PC-3 (cell line): ENCODE results near the gene CDKN1B. TPM values are rescaled to one million over a fixed set of nuclear protein-coding genes. Genes with fewer than 3 reads are reported as not detected.
A peak's percentile ranks its signal among the peaks of the same experiment; 100 is the strongest.

ENCODE experiments used
- ATAC-seq: fragments of 200-7000 bp; cut with Tn5 transposase; 2 replicates; pipeline ENCODE4 v1.9.1; 2020; ENCODE audit warnings: mild to moderate bottlenecking, moderate library complexity
- BruUV-seq: library from RNA; stranded (reverse); fragments of 400-500 nt; replicated peaks from 2 replicates; lab custom pipeline; 2021; lab: Mats Ljungman, UMichigan
- CTCF ChIA-PET: fragments of 300-600 bp; sonication (Branson Sonifier 250); formaldehyde crosslinking; loops from one replicate; lab custom pipeline; 2022; ENCODE audit warnings: antibody characterized with exemption; lab: Charles Lee
- POLR2A ChIA-PET: fragments of 300-600 bp; sonication (Branson Sonifier 250); formaldehyde crosslinking; loops from one replicate; lab custom pipeline; 2022; ENCODE audit warnings: antibody characterized with exemption; ENCODE audit not compliant: unreplicated experiment; lab: Charles Lee
- DNase-seq: peaks from one replicate; pipeline ENCODE4 v3.0.0-alpha.2; 2015
- H2AFZ ChIP-seq: fragments of 300-600 bp; sonication (generic); 2 replicates; pipeline ENCODE4 v1.6.0; 2016; ENCODE audit warnings: antibody characterized with exemption, low read length
- H3F3A ChIP-seq: fragments of 300-600 bp; sonication (generic); one replicate; pipeline ENCODE4 v1.6.0; 2017; ENCODE audit warnings: antibody characterized with exemption, low read length, control low read depth, mild to moderate bottlenecking; ENCODE audit not compliant: unreplicated experiment
- H3K27ac ChIP-seq: fragments of 300-600 bp; sonication (generic); 2 replicates; pipeline ENCODE4 v1.5.1; 2016; ENCODE audit warnings: mild to moderate bottlenecking, low read length
- H3K27me3 ChIP-seq: fragments of 300-600 bp; sonication (generic); 2 replicates; pipeline ENCODE4 v1.6.1; 2016; ENCODE audit warnings: low read length, mixed read lengths
- H3K36me3 ChIP-seq: fragments of 300-600 bp; sonication (generic); 2 replicates; pipeline ENCODE4 v1.6.1; 2016; ENCODE audit warnings: low read depth, mixed run types, low read length, mixed read lengths
- H3K4me1 ChIP-seq: fragments of 300-600 bp; sonication (generic); 2 replicates; pipeline ENCODE4 v1.5.1; 2016; ENCODE audit warnings: low read length; ENCODE audit not compliant: insufficient read depth
- H3K4me2 ChIP-seq: fragments of 300-600 bp; sonication (generic); 2 replicates; pipeline ENCODE4 v1.6.0; 2016; ENCODE audit warnings: low read length
- H3K4me3 ChIP-seq: fragments of 300-600 bp; sonication (generic); 2 replicates; pipeline ENCODE4 v1.5.1; 2016; ENCODE audit warnings: mild to moderate bottlenecking, low read length, mixed read lengths
- H3K79me2 ChIP-seq: fragments of 300-600 bp; sonication (generic); 2 replicates; pipeline ENCODE4 v1.6.1; 2017; ENCODE audit warnings: low read length, mixed read lengths
- H3K9ac ChIP-seq: fragments of 300-600 bp; sonication (generic); 2 replicates; pipeline ENCODE4 v1.6.0; 2016; ENCODE audit warnings: mild to moderate bottlenecking, low read length
- H3K9me2 ChIP-seq: fragments of 300-600 bp; sonication (generic); replicated peaks from 2 replicates; pipeline ENCODE4 v1.6.1; 2016; ENCODE audit warnings: mixed run types, low read length, mixed read lengths
- H3K9me3 ChIP-seq: fragments of 300-600 bp; sonication (generic); 2 replicates; pipeline ENCODE4 v1.6.1; 2016; ENCODE audit warnings: low read length, mixed read lengths
- H4K20me1 ChIP-seq: fragments of 300-600 bp; sonication (generic); 2 replicates; pipeline ENCODE4 v1.6.1; 2016; ENCODE audit warnings: low read length, mixed read lengths
- EZH2 ChIP-seq: fragments of 300-600 bp; sonication (generic); IDR thresholded peaks from one replicate; pipeline ENCODE4 v1.6.1; 2017; ENCODE audit warnings: antibody characterized with exemption, mild to moderate bottlenecking, low read length; ENCODE audit not compliant: unreplicated experiment
- EZH2phosphoT487 ChIP-seq: fragments of 300-600 bp; sonication (generic); IDR thresholded peaks from 2 replicates; pipeline ENCODE4 v1.6.1; 2018; ENCODE audit warnings: mild to moderate bottlenecking, antibody characterized with exemption, low read length, borderline replicate concordance
- intact Hi-C: fragments of 100-400 bp; cut with micrococcal nuclease; formaldehyde crosslinking; loops from 2 replicates; pipeline ENCODE4 v1.9.0; 2023
- total RNA-seq: library from RNA; depleted of rRNA; stranded (reverse); fragments of >200 nt; gene quantifications from 2 replicates; pipeline ENCODE4 v1.2.3, GENCODE V29; 2014
- TF ChIP-seq, protein P1 (sequence below): fragments of 300-600 bp; sonication (generic); conservative IDR thresholded peaks from 2 replicates; pipeline ENCODE4 v1.5.1; 2017; ENCODE audit warnings: antibody characterized with exemption, low read depth, mild to moderate bottlenecking, low read length

CDKN1B gene
- total RNA-seq, 1 experiment from 2014 or later: 29.2 TPM

DNA sequence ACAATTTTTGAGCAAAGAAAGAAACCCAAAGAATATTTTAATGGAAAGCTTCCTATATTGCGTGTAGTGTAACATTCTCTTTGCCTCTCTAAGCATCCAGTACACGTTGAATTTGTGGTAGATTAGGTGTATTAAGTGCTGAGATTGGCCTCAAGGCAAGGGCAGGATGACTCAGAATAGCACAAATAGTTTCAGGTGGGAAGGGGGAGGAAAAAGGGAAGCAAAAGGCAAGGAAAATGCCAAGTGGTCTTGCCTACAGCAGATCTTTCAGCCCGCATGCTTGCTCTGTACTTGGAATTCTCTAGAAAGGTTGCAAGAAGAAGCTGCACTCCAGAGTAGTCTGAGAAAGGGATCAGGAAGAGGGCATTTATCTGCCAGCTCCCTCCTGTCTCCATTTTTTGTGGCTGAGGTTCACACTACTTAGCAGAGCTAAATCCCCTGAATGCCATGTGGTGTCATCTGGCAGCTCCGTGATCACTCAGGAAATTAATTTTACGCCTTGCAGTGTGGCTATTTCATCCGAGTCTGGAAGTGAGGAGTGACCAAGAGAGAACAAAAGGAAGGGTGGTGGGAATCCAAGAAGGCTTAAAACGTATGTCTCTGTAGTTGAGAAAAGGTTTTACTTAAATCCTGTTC is 28.5 kb downstream of the CDKN1B start:
- Histone ChIP-seq H3K4me1 (peaks cover 15% of the 10 kb centered on the region), H3K4me3 (no peak overlapping the region), H3K79me2 (no peaks in the 10 kb centered on the region), H3K4me2 (0 out of 2 replicates have a peak overlapping the region, but pooled peaks have one; percentile 30), H4K20me1 (no peaks in the 10 kb centered on the region), H3K27ac (no peak overlapping the region; the same call in 1 of the 2 replicates), H3K27me3 (no peaks in the 10 kb centered on the region), H3K9me3 (no peaks in the 10 kb centered on the region), H3K36me3 (no peaks in the 10 kb centered on the region), H2AFZ (no peak overlapping the region), H3K9ac (no peak overlapping the region), H3K9me2 (no peaks in the 10 kb centered on the region), H3F3A (no peaks in the 10 kb centered on the region)
- CTCF ChIA-PET: no interaction called here
- ATAC-seq (peak; percentile 43; the same call in 1 of the 2 replicates), DNase-seq (peak; percentile 52)
- intact Hi-C loops: no loop called here
- no TSS peak for BruUV-seq
- TF ChIP-seq EZH2 (no peak), EZH2phosphoT487 (no peak)
- TF ChIP-seq, protein P1, sequence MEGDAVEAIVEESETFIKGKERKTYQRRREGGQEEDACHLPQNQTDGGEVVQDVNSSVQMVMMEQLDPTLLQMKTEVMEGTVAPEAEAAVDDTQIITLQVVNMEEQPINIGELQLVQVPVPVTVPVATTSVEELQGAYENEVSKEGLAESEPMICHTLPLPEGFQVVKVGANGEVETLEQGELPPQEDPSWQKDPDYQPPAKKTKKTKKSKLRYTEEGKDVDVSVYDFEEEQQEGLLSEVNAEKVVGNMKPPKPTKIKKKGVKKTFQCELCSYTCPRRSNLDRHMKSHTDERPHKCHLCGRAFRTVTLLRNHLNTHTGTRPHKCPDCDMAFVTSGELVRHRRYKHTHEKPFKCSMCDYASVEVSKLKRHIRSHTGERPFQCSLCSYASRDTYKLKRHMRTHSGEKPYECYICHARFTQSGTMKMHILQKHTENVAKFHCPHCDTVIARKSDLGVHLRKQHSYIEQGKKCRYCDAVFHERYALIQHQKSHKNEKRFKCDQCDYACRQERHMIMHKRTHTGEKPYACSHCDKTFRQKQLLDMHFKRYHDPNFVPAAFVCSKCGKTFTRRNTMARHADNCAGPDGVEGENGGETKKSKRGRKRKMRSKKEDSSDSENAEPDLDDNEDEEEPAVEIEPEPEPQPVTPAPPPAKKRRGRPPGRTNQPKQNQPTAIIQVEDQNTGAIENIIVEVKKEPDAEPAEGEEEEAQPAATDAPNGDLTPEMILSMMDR: no peak
- POLR2A ChIA-PET: no interaction called here

DNA sequence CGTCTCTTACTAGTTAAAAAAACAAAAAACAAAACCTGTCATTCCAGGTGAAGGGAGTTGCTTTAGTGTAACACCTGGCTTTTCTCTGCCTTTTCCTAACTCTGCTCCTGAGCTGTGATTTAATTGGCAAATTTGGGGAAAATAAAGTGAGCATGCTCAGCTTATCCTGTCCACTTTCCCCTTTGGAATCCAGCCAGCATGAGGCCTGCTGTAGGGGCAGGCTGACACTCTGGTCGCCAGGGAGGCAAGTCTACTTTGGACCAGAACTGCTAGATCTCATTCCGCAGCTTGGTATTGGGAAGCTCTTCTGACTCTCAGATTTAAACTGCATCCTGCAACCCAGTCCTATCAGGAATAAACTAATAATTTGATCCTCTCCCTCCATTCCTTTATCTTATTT is 30.1 kb downstream of the CDKN1B start:
- TF ChIP-seq EZH2phosphoT487: no peak
- TF ChIP-seq EZH2: no peak
- TF ChIP-seq, protein P1: no peak

DNA sequence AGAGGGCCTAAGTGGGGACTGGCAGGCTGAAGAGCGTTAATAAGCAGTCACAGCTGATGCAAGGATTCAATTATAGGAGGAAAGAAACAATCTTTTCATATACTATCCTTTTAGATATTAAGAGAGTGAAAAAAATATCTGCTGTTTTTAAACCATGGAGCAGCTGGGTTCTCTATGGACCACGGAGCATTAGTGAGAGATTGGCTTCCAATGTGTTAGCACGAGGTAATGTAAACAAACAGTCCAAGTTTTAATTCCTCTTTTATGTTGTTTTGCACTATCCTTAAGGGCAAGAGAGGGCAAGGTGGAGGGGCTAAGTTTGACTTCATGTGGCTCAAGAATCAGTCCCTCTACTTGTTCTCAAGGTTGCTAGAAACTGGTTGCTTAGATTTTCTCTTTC is 30.9 kb downstream of the CDKN1B start:
- no peaks in the 10 kb centered on the region for H3K36me3 ChIP-seq
- no peaks in the 10 kb centered on the region for H3F3A ChIP-seq
- no peaks in the 10 kb centered on the region for H3K27me3 ChIP-seq
- no peaks in the 10 kb centered on the region for H3K9me3 ChIP-seq
- peaks cover 15% of the 10 kb centered on the region for H3K4me1 ChIP-seq
- H3K9me2 ChIP-seq: no peaks in the 10 kb centered on the region
- H3K4me2 ChIP-seq: no peak overlapping the region
- POLR2A ChIA-PET: no interaction called here
- H3K4me3 ChIP-seq: no peak overlapping the region
- intact Hi-C loops: no loop called here
- CTCF ChIA-PET: no interaction called here
- H2AFZ ChIP-seq: no peak overlapping the region
- no peaks in the 10 kb centered on the region for H3K79me2 ChIP-seq
- no peak for ATAC-seq
- H3K9ac ChIP-seq: no peak overlapping the region
- H4K20me1 ChIP-seq: no peaks in the 10 kb centered on the region
- no peak for DNase-seq
- BruUV-seq: no TSS peak
- TF ChIP-seq EZH2phosphoT487: no peak
- TF ChIP-seq EZH2: no peak
- TF ChIP-seq, protein P1: no peak
- no peak overlapping the region for H3K27ac ChIP-seq

More for the DNA sequence above, 30.1 kb downstream of the CDKN1B start:
- ChIA-PET CTCF (no interaction called here), POLR2A (no interaction called here)
- H3K36me3 ChIP-seq: no peaks in the 10 kb centered on the region
- intact Hi-C loops: no loop called here
- no peaks in the 10 kb centered on the region for H4K20me1 ChIP-seq
- H3K27ac ChIP-seq: no peak overlapping the region
- no peak overlapping the region for H3K9ac ChIP-seq
- H3K27me3 ChIP-seq: no peaks in the 10 kb centered on the region
- no peaks in the 10 kb centered on the region for H3F3A ChIP-seq
- peaks cover 15% of the 10 kb centered on the region for H3K4me1 ChIP-seq
- H3K79me2 ChIP-seq: no peaks in the 10 kb centered on the region
- no peak for DNase-seq
- H3K9me3 ChIP-seq: no peaks in the 10 kb centered on the region
- no peak overlapping the region for H3K4me3 ChIP-seq
- no peak overlapping the region for H3K4me2 ChIP-seq
- no peaks in the 10 kb centered on the region for H3K9me2 ChIP-seq
- no TSS peak for BruUV-seq
- no peak for ATAC-seq
- H2AFZ ChIP-seq: no peak overlapping the region
